Nasal cavity respiratory epithelium epithelial cell of viscerocranial mucosa (primary cell): Measurements from ENCODE around the gene CLDN24. TPM values are rescaled to one million over a fixed set of nuclear protein-coding genes. Genes with fewer than 3 reads are reported as not detected.

ENCODE experiments used
- total RNA-seq: library from RNA; depleted of rRNA; stranded (reverse); fragments of >200 nt; gene quantifications from 2 replicates; pipeline ENCODE4 v1.2.3, GENCODE V29; 2014

Gene CLDN24
- not detected in 2 replicates for total RNA-seq

GRCh38 chr4:183322326-183322725, at the start of gene CLDN24:
Gene CLDN24, minus strand, starts transcription at chr4:183322426. Its CDS starts 0 bp downstream, at chr4:183322426.

GRCh38 chr4:183320211-183321059, 1.8 kb downstream of the CLDN24 start, which contains the start of gene CLDN22:
Gene CLDN22, minus strand, starts transcription at chr4:183320276. Its CDS starts 58 bp downstream, at chr4:183320218.

Other genes starting within 250 kb of the CLDN24 start
- gene WWC2, start 223.2 kb downstream of the CLDN24 start, total RNA-seq = 8.9 and 27.2 TPM in 2 replicates
- gene CLDN22, start 2.1 kb downstream of the CLDN24 start, total RNA-seq = not detected in 2 replicates
- 19.5 and 20.1 TPM in 2 replicates for gene CDKN2AIP, start 122.2 kb upstream of the CLDN24 start, total RNA-seq
- 17.4 and 17.9 TPM in 2 replicates for gene ING2, start 182.6 kb upstream of the CLDN24 start, total RNA-seq